Measurements from ENCODE around the gene TRIM34. TPM values are rescaled to one million over a fixed set of nuclear protein-coding genes. Genes with fewer than 3 reads are reported as not detected.

The TRIM34 gene
- total RNA-seq, 1 donor from 2014 or later: 1.7 TPM

GRCh38 chr11:5663511-5663910, 38.7 kb downstream of the TRIM34 start:
- DNase-seq: no peak
- intact Hi-C loops (cut with micrococcal nuclease): no loop called here
- H3K9me3 ChIP-seq (replicated peaks): no peaks in the 10 kb centered on the region
- no peak overlapping the region for H3K4me3 ChIP-seq
- H3K4me1 ChIP-seq: peaks cover 5% of the 10 kb centered on the region
- H3K36me3 ChIP-seq: peaks cover 44% of the 10 kb centered on the region
- no peak overlapping the region for H3K27ac ChIP-seq (replicated peaks)
- TF ChIP-seq, protein P1, sequence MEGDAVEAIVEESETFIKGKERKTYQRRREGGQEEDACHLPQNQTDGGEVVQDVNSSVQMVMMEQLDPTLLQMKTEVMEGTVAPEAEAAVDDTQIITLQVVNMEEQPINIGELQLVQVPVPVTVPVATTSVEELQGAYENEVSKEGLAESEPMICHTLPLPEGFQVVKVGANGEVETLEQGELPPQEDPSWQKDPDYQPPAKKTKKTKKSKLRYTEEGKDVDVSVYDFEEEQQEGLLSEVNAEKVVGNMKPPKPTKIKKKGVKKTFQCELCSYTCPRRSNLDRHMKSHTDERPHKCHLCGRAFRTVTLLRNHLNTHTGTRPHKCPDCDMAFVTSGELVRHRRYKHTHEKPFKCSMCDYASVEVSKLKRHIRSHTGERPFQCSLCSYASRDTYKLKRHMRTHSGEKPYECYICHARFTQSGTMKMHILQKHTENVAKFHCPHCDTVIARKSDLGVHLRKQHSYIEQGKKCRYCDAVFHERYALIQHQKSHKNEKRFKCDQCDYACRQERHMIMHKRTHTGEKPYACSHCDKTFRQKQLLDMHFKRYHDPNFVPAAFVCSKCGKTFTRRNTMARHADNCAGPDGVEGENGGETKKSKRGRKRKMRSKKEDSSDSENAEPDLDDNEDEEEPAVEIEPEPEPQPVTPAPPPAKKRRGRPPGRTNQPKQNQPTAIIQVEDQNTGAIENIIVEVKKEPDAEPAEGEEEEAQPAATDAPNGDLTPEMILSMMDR (IDR thresholded peaks at IDR 0.05; ENCODE audit: borderline replicate concordance): no peak
- no peaks in the 10 kb centered on the region for H3K27me3 ChIP-seq (ENCODE audit: low read depth)

DNA sequence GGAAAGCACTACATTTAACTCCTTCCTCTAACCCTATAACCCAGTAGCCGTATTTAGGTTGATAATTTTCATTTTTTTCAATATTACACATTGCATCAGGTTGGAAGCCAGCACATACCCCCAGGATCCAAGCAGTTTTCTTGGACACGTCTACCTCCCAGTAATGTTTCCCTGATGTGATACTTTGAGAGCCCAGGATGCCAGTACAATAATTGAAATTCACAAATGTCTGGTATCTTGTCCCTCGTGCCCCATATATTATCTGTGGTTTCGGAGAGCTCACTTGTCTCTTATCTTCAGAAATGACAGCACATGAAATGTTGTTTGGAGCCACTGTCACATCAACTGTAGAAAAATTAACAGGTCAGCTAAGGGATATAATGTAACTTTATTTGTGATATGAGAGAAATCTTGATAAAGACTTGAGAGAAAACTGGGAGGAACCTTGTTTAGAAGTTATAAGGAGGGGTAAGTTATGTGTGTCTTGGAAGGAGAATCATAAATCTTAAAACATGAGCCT, 40.3 kb downstream of the TRIM34 start:
- TF ChIP-seq, protein P1 (IDR thresholded peaks at IDR 0.05; ENCODE audit: borderline replicate concordance): no peak

DNA sequence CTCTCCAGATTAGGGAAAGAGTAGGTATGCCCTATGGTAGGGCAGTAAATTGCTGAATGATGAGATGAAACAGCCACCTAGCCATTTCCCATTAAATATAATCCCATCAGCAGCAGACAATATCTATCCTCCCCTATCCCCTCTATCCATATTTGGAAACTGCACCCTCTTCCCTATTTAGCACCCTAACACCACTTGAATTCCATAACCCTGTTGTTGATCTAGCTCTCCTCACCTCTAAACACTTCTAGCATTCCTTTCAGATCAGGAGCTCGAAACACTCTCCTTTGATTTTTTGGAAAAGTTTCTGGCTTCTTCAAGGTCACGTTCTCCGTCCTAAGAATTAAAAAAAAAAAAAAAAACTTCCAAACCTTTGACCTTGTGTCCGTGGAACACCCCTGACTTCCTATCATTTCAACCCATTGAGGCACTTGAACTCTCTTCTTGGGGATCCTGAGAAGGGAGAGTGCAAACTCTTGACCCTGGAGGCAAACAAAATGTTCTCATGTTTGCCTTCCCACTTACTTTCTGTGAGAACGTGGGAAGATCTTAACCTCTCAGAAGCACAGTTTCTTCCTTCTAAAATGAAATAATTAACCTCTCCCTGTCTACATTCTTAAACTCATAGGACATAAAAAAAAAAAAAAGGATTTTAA, 41.1 kb downstream of the TRIM34 start:
- no peak overlapping the region for H3K27ac ChIP-seq (replicated peaks)

More for the DNA sequence above, 40.3 kb downstream of the TRIM34 start:
- intact Hi-C loops (cut with micrococcal nuclease): no loop called here
- Histone ChIP-seq H3K9me3 (replicated peaks) (no peaks in the 10 kb centered on the region), H3K4me1 (peaks cover 5% of the 10 kb centered on the region), H3K27ac (replicated peaks) (no peak overlapping the region), H3K4me3 (no peak overlapping the region), H3K27me3 (ENCODE audit: low read depth) (no peaks in the 10 kb centered on the region), H3K36me3 (peaks cover 59% of the 10 kb centered on the region)
- no peak for DNase-seq

DNA sequence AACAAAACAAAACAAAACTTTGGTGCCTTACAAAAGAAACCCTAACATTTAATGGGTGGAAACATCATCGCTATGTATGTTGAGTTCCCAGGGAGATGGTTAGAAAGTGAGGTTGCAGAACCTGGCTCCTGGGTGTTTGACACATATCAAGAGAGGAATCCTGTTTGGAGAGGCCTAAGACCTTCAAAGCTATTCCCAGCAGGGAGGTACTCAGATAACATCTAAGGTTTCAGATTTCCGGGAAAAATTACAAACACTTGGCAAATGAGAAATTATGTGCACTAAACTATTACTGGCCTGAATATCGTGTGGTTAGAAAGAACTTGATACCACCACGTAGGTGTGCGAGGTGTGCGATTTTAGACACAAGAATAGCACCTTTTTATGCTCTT, 41.6 kb downstream of the TRIM34 start:
- no peaks in the 10 kb centered on the region for H3K27me3 ChIP-seq (ENCODE audit: low read depth)
- peaks cover 67% of the 10 kb centered on the region for H3K36me3 ChIP-seq
- H3K27ac ChIP-seq (replicated peaks): no peak overlapping the region
- TF ChIP-seq, protein P1 (IDR thresholded peaks at IDR 0.05; ENCODE audit: borderline replicate concordance): no peak
- intact Hi-C loops (cut with micrococcal nuclease): no loop called here
- DNase-seq: no peak
- H3K9me3 ChIP-seq (replicated peaks): no peaks in the 10 kb centered on the region
- H3K4me3 ChIP-seq: no peak overlapping the region
- H3K4me1 ChIP-seq: peaks cover 5% of the 10 kb centered on the region

More for the DNA sequence above, 41.1 kb downstream of the TRIM34 start:
- DNase-seq: no peak
- intact Hi-C loops (cut with micrococcal nuclease): no loop called here
- Histone ChIP-seq H3K4me1 (peaks cover 5% of the 10 kb centered on the region), H3K27me3 (ENCODE audit: low read depth) (no peaks in the 10 kb centered on the region), H3K36me3 (peaks cover 65% of the 10 kb centered on the region), H3K9me3 (replicated peaks) (no peaks in the 10 kb centered on the region), H3K4me3 (no peak overlapping the region)
- TF ChIP-seq, protein P1 (IDR thresholded peaks at IDR 0.05; ENCODE audit: borderline replicate concordance): no peak

DNA sequence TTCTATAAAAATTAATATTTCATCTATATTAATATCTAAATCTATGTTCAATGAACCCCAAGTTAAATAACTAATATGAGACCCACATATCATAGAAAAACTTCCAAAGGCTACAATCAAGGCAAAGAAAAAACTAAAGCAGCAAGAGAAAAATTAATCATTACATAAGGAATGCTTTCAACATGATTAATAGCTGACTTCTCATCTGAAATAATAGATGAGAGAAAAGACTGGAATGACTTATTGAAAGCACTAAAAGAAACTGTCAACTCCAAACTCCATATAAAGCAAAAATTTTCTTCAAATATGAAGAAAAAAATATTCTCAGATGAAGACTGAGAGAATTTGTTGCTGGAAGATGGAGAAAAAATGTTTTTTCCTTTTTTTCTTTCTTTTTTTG, 47.0 kb downstream of the TRIM34 start:
- Histone ChIP-seq H3K9me3 (replicated peaks) (no peaks in the 10 kb centered on the region), H3K4me3 (no peak overlapping the region), H3K27ac (replicated peaks) (no peak overlapping the region), H3K36me3 (peaks cover 39% of the 10 kb centered on the region), H3K27me3 (ENCODE audit: low read depth) (no peaks in the 10 kb centered on the region), H3K4me1 (no peaks in the 10 kb centered on the region)
- intact Hi-C loops (cut with micrococcal nuclease): no loop called here
- DNase-seq: no peak
- TF ChIP-seq, protein P1 (IDR thresholded peaks at IDR 0.05; ENCODE audit: borderline replicate concordance): no peak

All from left ventricle myocardium inferior (tissue), 1 donor.